Measurements from ENCODE around the gene STK11.
A peak's percentile ranks its signal among the peaks of the same experiment; 100 is the strongest.

Gene STK11

DNA sequence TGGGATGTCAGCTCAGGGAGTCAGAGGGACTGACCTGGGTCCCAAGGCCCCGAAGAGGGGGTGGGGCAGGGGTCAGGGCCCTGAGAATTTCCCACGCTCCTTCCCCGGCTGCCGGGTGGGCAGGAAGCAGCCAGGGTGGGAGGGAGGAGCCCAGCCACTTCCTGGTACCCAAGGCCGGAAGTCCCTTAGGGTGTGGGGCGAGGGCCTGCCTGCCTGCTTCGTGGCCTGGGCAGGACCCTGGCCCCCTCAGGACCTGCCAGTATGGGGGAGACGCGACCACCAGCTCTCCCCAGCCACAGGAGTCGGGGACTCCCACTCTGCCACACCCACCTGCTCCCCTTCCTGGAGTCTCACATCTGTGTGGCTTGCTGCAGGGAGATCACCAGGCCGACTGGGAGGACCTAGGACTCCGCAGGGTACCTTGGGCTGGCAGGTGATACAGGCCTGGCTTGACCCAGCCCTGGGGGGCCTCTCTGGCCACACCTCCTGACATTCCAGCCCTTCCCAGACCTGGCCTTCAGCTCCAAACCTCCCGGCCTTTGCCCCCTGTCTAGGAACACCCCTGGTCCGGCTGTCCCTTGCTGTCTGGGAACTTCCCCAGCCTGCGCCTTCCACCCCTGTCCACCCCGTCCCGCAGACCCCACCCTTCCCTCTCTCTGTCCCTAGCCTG is 53.8 kb downstream of the STK11 start:
- H3K27ac ChIP-seq (replicated peaks) = peak overlapping the region; percentile 82
- peak overlapping the region; percentile 16; the same call in 1 of the 2 replicates for H3K4me3 ChIP-seq (replicated peaks; ENCODE audit: insufficient read depth, low read length)
- DNase-seq (ENCODE audit: low read depth in 1 of 2, low spot score in 1 of 2) = peak; percentile 76 to 78
- peak; percentile 39; the same call in 1 of the 2 replicates for TF ChIP-seq SPI1 (IDR thresholded peaks at IDR 0.05; ENCODE audit: borderline replicate concordance, low read depth)
- TF ChIP-seq POLR2AphosphoS5 (IDR thresholded peaks at IDR 0.05; ENCODE audit: low read depth) = peak; percentile 89
- TF ChIP-seq, protein P1, sequence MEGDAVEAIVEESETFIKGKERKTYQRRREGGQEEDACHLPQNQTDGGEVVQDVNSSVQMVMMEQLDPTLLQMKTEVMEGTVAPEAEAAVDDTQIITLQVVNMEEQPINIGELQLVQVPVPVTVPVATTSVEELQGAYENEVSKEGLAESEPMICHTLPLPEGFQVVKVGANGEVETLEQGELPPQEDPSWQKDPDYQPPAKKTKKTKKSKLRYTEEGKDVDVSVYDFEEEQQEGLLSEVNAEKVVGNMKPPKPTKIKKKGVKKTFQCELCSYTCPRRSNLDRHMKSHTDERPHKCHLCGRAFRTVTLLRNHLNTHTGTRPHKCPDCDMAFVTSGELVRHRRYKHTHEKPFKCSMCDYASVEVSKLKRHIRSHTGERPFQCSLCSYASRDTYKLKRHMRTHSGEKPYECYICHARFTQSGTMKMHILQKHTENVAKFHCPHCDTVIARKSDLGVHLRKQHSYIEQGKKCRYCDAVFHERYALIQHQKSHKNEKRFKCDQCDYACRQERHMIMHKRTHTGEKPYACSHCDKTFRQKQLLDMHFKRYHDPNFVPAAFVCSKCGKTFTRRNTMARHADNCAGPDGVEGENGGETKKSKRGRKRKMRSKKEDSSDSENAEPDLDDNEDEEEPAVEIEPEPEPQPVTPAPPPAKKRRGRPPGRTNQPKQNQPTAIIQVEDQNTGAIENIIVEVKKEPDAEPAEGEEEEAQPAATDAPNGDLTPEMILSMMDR (IDR thresholded peaks at IDR 0.05; ENCODE audit: insufficient read depth, low read length) = no peak
- no peaks in the 10 kb centered on the region for H3K27me3 ChIP-seq (ENCODE audit: insufficient read depth, poor library complexity, severe bottlenecking)

DNA sequence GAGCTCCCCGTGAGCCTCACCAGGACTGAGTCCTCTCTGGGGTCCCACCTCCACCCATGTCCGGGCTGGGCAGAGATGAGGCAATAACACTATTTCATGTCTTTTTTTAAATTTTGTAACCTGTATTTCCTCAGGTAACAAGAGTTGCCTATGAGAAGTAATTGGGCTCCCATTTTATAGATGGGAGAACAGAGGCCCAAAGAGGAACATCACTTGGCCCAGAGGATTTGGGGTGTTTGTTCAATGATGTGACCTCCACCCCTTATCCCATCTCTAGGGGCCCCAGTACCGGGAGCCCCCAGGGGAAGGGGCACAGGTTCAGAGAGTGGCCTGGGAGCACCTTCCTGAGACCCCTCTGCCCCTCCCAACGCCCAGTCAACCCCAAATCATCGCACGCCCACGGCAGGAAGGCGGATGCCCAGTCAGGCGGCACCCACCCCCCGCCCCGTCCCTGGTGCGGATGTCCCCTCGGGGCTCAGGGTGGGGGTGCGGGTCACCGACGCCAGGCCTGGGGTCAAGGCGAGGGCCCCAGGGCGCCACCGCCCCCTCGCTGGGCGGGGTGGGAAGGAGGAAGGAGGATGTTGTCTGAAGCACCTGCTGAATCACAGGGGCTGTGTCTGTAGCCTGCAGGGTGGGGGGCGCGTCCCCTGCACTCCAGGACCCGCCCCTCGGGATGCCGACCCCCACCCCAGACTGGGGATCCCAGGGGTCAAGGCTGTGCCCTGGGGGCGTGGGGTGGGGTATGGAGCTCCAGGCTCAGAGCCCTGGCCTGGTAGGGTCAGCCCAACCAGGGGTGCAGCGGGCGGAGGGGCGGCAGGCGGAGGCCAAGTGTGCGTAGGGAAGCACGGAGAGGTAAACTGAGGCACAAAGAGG is 54.5 kb downstream of the STK11 start:
- TF ChIP-seq, protein P2, sequence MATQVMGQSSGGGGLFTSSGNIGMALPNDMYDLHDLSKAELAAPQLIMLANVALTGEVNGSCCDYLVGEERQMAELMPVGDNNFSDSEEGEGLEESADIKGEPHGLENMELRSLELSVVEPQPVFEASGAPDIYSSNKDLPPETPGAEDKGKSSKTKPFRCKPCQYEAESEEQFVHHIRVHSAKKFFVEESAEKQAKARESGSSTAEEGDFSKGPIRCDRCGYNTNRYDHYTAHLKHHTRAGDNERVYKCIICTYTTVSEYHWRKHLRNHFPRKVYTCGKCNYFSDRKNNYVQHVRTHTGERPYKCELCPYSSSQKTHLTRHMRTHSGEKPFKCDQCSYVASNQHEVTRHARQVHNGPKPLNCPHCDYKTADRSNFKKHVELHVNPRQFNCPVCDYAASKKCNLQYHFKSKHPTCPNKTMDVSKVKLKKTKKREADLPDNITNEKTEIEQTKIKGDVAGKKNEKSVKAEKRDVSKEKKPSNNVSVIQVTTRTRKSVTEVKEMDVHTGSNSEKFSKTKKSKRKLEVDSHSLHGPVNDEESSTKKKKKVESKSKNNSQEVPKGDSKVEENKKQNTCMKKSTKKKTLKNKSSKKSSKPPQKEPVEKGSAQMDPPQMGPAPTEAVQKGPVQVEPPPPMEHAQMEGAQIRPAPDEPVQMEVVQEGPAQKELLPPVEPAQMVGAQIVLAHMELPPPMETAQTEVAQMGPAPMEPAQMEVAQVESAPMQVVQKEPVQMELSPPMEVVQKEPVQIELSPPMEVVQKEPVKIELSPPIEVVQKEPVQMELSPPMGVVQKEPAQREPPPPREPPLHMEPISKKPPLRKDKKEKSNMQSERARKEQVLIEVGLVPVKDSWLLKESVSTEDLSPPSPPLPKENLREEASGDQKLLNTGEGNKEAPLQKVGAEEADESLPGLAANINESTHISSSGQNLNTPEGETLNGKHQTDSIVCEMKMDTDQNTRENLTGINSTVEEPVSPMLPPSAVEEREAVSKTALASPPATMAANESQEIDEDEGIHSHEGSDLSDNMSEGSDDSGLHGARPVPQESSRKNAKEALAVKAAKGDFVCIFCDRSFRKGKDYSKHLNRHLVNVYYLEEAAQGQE (IDR thresholded peaks at IDR 0.05; ENCODE audit: insufficient replicate concordance, low read depth) = no peak
- TF ChIP-seq GABPA (IDR thresholded peaks at IDR 0.05; ENCODE audit: low read depth) (no peak), SPI1 (IDR thresholded peaks at IDR 0.05; ENCODE audit: borderline replicate concordance, low read depth) (no peak), POLR2AphosphoS5 (IDR thresholded peaks at IDR 0.05; ENCODE audit: low read depth) (no peak)
- TF ChIP-seq, protein P1 (IDR thresholded peaks at IDR 0.05; ENCODE audit: insufficient read depth, low read length) = no peak
- DNase-seq (ENCODE audit: low read depth in 1 of 2, low spot score in 1 of 2) = peak in 1 of 2 experiments; percentile 56
- no peaks in the 10 kb centered on the region for H3K27me3 ChIP-seq (ENCODE audit: insufficient read depth, poor library complexity, severe bottlenecking)
- H3K4me3 ChIP-seq (replicated peaks; ENCODE audit: insufficient read depth, low read length) = peak overlapping the region; percentile 64
- peak overlapping the region; percentile 82 for H3K27ac ChIP-seq (replicated peaks)

DNA sequence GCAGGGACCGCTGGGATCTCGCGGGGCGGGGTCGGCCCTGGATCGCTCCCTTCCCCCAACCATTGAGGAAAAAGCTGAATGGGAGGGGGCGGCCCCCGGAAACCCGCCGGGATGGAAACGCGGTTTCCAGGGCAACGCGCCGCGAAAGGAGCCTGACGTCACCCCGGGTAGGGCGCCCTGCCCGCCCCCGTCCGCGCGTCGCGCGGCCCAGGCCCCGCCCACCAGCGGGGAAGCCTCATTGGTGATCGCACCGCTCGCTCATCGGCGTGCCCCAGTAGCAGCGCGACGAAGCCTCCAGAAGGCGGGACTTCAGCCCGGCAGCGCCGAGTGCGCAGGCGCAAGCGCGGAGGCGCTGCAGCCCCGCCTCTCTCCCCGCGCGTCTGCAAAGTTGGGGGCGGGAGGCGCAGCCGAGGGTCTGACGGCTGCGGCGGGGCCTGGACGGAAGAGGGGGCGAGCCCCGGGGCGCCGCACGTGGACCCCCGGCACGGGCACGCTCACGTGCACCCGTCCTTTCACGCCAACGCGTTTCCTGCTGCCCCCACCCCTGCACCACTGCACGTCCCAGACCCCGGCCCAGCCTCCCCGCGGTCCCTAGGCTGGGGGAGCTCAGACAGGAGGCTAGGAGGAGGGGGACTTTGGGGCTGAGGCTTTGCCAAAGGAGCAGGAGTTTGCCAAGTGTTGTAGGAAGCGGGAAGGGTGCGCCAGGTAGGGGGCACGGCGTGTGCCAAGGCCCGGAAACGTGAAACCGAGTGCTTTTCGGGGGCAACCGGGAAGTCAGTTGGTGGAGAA is 55.4 kb downstream of the STK11 start:
- H3K27me3 ChIP-seq (ENCODE audit: insufficient read depth, poor library complexity, severe bottlenecking) = no peaks in the 10 kb centered on the region
- peak overlapping the region; percentile 86 for H3K27ac ChIP-seq (replicated peaks)
- TF ChIP-seq POLR2AphosphoS5 (IDR thresholded peaks at IDR 0.05; ENCODE audit: low read depth) (no peak; the same call in 1 of the 2 replicates), SPI1 (IDR thresholded peaks at IDR 0.05; ENCODE audit: borderline replicate concordance, low read depth) (no peak), GABPA (IDR thresholded peaks at IDR 0.05; ENCODE audit: low read depth) (no peak)
- TF ChIP-seq, protein P2 (IDR thresholded peaks at IDR 0.05; ENCODE audit: insufficient replicate concordance, low read depth) = no peak
- TF ChIP-seq, protein P1 (IDR thresholded peaks at IDR 0.05; ENCODE audit: insufficient read depth, low read length) = no peak
- peak; percentile 94 to 95 for DNase-seq (ENCODE audit: low read depth in 1 of 2, low spot score in 1 of 2)
- peak overlapping the region; percentile 64 for H3K4me3 ChIP-seq (replicated peaks; ENCODE audit: insufficient read depth, low read length)

All from HL-60 (cell line).